Activated naive CD4-positive, alpha-beta T cell treated with anti-CD3 and anti-CD28 coated beads, Interleukin-2, amount 50 U/mL, for 16 hours (primary cell): ENCODE measurements around the gene HAUS2.

Source experiments
- DNase-seq: peaks from one replicate; pipeline ENCODE4 v3.0.0-alpha.2; 2020

The HAUS2 gene

DNA sequence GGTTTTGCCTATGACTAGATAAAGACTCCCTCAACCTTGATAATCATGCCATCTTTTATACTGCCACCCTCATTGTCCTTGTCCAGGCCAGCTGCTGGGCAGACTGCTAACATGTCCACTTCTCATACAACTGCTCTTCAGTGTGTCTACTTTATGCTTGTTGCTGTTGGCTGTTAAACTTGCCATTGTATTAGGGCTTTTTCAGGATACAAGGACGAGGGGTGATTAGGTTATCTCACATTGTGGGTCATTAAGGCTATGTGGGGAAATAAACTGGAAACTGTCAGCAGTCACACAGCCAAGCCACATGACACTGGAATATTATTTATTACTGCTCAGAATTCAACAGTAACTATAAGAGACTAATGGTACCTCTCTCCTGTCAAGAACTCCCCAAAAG is 62.9 kb downstream of the HAUS2 start:
- no peak for DNase-seq

DNA sequence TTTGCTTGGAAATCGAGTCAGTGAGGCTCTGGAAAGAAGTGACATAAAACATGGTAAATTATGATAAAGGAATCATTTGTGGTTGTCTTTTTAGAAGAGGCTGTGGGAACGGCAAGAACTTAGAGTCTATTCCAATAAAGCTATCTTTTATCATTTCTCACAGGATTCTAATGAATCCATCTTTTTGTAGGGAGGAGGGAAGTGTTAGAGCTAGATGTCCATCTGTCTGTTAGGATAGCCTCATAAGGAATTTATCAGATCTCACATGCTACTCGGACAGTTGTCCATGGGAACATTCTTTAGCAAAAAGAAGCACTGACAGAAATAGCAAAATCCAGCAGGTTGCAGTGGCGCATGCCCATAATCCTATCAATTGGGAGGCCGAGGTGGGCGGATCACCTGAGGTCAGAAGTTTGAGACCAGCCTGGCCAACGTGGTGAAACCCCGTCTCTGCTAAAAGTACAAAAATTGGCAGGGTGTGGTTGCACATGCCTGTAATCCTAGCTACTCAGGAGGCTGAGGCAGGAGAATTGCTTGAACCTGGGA is 63.8 kb downstream of the HAUS2 start:
- DNase-seq: no peak

DNA sequence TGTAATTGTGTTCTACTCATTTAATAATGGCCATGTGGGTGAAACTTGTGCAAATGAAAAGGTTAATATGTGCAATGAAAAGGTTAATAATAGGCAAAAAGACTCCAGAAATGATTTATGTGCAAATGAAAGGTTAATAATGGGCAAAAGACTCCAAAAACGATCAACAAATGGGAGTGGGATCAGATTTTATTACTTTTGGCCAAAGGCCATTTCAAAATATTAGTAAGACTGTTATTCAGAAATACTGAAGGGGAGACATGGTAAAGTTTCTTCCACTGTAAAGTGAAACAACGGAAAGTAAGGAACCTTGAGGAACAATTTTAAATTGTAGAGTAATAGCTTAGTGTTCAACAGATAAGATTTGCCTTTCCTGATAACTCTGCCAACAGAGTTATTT is 67.5 kb downstream of the HAUS2 start:
- DNase-seq: no peak
